ENCODE measurements around the gene AGT.
"Not testable (repeated sequence)": the region's sequence is repeated elsewhere in the genome, so short reads cannot be mapped to it uniquely, and the experiment has no call there.

AGT gene

GRCh38 chr1:230684998-230685397 lies 28.9 kb downstream of the AGT start:
- DNase-seq = no peak

- no peak for DNase-seq
These were observed 29.8 kb downstream of the AGT start for GRCh38 chr1:230684146-230684545.

DNA sequence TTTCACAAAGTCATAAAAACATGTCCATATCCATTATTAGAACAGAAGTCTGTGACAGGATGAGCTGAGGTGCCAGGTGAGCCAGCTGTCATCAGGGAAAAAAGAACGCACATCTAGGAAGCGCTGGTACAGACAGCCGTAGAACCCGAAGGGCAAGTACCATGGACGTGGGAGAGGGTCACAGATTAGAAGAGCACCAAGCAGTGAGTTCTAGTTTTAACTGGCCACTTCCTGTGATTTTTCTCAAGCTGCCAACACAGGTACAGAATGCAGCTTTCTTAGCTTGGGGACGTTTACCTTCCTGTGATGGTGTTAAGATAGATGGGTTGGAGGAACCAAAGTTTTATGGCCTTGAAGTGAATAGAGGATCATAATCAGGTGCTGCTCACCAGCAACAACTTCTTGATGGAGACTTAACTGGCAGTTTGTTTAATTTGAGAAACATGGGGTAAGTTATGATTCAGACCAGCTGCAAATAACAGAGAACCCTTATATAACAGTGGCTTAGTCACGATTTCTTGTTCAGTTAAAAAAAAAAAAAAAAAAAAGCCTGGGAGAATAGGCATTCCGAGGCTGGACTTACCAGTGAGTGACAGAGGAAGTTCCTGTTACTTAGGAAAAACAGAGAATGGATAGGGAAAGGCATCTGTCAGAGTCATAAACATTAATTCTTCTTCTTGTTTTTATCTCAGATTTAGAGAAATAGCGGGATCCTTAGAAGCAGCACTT lies 30.9 kb downstream of the AGT start:
- DNase-seq = no peak

DNA sequence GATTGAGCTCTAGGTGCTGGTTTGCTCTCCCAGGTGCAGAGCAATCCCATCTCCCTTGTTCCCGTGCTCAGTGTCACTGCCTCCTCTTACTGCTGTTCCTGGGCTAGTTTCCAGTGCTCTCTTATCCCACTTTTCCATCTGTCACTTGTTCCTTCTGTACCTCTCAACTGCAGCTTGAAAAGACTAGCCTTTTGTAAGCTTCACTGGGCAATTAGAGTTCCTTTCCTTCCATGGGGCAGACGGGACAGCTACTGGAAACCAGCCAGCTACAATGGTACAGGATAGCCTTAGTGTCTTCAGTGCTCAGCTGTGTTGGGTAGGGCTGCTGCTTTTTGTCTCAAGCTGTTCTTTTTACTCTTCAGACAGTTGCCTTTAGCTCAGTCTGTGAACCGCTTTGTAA lies 31.6 kb downstream of the AGT start:
- no peak for DNase-seq

GRCh38 chr1:230681599-230681998 lies 32.3 kb downstream of the AGT start:
- DNase-seq = peak; percentile 76

- no peak for DNase-seq
These were observed 33.5 kb downstream of the AGT start for GRCh38 chr1:230680300-230681025.

DNA sequence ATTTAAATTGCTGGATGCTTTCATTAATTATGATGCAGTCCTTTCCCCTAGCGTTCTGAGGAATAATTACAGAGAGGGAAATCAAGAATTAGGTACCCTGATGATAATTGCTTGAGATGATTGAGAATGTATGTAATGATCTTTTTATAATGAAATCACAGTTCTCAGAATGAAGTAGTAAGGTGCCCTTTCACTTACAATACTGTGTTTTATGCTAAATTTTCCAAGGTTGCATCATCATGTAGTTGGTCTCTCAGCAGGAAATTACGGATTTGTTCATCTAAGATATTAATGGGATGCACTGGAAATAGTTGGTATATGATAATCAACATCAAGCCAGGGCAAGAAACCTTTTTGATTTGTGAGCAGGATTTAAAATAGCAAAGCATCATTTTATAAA lies 34.1 kb downstream of the AGT start:
- no peak for DNase-seq

DNA sequence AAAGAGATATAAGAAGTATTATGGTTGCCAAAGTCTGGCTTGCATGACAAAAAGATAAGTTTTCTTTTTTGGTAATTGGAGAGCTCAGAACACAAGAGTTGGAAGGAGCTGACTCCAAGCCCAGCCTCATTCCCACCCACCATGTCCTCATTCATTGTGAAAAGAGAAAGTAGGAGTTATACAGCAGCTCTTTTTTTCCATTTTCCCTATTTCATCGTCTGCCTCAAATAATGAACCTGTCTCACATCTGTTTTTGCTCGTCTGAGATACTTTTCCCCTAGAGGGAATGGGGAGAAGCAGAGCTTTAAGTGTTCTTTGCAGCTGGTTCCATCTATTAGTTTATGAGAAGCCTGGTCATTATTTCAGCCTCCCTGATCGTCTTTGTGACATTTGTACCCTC lies 34.7 kb downstream of the AGT start:
- DNase-seq = no peak

DNA sequence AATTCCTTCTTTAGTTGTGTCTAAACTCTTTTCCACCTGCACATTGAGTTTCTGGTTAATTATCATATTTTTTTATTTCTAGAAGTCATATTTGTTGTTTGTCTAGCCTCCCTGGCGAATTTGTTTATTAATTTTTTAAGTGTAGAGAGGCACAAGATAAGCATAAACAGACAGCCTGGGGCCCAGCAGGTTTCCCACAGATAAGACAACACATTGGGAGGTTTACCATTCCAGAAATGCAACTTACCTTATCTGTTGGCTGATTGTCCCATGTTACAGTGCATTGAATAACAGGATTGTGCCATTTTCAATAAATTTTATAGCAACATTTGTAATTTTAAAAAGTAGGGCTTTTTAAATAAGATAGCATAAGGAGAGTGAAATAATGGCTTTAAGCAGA lies 36.7 kb downstream of the AGT start:
- DNase-seq = no peak

GRCh38 chr1:230674581-230674980 lies 39.3 kb downstream of the AGT start:
- DNase-seq = no peak

DNA sequence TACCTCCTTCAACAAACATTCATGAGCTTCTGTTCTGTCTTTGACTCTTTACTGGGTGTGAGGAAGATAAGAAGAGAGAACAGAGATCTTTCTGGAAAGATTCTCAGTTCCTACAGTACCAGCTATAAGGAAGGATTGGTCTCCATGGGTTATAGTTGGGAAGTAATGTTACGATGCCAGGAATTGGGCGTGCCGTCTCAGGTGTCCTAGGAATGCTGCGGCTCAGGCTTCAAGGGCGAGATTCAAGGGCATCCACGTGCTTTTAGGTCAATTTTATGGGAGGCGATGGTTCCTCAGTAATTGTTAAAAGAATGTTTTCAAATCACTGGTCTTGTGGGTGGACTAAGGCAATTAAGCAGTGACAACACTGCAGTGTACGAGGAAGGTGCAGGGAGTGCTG lies 44.4 kb downstream of the AGT start:
- no peak for DNase-seq

GRCh38 chr1:230668227-230668626 lies 45.7 kb downstream of the AGT start:
- no peak for DNase-seq

DNA sequence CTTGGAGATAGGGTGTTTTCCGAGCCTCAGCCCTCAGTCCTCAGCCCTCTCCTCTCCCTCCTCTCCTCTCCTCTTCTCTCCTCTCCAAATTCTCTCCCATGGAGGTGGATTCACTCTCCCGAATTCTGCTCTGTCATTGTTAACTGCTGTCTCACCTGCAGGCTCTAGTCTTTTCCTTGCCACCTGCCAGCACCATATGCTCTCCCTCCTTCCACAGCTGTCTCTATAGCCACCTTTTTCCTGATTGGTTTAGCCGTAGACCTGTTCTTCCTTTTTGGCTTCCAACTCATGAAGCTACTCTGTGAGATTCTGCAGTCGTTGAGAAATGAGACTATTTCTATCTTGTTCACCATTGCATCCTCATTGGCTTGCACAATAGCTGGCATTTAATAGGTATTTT lies 51.9 kb downstream of the AGT start:
- no peak for DNase-seq

GRCh38 chr1:230658691-230659090 lies 55.2 kb downstream of the AGT start:
- no peak for DNase-seq

DNA sequence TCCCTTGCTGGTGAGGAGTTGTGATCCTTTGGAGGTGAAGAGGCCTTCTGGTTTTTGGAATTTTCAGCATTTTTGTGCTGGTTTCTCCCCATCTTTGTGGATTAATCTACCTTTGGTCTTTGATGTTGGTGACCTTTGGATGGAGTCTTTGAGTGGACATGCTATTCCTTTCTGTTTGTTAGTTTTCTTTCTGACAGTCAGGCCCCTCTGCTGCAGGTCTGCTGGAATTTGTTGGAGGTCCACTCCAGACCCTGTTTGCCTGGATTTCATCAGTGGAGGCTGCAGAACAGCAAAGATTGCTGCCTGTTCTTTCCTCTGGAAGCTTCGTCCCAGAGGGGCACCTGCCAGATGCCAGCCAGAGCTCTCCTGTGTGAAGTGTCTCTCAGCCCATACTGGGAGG lies 55.8 kb downstream of the AGT start:
- not testable (repeated sequence) for DNase-seq

- not testable (repeated sequence) for DNase-seq
These were observed 57.2 kb downstream of the AGT start for GRCh38 chr1:230656719-230657118.

All from NCI-H510A (cell line).